GM12872 (cell line): ENCODE measurements around the gene CDHR1.

Experiments
- TF ChIP-seq, protein P1 (sequence below): IDR thresholded peaks from 3 replicates; pipeline ENCODE4 v1.5.1; 2011; ENCODE audit warnings: low read depth, mild to moderate bottlenecking, low read length, moderate library complexity; ENCODE audit not compliant: insufficient read depth

Gene CDHR1

DNA sequence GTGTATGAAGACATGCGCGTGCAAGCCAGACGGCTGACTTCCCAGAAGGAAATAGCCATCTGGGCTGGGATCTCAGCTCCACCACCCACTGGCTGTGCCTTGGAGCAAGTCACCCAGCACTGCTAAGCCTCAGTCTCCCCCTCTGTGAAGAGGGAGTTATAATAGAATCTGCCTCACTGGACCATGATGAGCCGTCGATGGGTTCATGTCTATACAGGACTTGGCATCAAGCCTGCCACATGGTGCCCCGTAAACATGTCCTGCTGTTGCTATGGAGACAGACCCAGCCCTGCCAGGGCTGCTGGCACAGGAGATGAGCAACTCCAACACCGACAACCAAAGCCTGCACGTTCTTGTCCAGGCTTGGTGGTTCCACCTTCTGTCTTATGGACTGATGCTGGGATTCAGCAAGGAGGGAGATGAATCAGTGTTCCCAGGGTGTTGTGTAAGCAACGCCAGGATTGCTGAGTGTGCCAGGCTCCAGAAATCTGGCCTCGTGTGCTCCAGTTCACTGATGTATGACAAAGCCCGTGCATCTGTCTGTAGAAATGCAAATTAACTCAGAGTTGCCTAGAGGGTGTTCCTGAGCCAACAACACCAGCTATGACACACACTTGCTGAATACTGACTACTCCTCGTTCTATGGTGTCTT is 15.2 kb upstream of the CDHR1 start:
- TF ChIP-seq, protein P1, sequence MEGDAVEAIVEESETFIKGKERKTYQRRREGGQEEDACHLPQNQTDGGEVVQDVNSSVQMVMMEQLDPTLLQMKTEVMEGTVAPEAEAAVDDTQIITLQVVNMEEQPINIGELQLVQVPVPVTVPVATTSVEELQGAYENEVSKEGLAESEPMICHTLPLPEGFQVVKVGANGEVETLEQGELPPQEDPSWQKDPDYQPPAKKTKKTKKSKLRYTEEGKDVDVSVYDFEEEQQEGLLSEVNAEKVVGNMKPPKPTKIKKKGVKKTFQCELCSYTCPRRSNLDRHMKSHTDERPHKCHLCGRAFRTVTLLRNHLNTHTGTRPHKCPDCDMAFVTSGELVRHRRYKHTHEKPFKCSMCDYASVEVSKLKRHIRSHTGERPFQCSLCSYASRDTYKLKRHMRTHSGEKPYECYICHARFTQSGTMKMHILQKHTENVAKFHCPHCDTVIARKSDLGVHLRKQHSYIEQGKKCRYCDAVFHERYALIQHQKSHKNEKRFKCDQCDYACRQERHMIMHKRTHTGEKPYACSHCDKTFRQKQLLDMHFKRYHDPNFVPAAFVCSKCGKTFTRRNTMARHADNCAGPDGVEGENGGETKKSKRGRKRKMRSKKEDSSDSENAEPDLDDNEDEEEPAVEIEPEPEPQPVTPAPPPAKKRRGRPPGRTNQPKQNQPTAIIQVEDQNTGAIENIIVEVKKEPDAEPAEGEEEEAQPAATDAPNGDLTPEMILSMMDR, result no peak

DNA sequence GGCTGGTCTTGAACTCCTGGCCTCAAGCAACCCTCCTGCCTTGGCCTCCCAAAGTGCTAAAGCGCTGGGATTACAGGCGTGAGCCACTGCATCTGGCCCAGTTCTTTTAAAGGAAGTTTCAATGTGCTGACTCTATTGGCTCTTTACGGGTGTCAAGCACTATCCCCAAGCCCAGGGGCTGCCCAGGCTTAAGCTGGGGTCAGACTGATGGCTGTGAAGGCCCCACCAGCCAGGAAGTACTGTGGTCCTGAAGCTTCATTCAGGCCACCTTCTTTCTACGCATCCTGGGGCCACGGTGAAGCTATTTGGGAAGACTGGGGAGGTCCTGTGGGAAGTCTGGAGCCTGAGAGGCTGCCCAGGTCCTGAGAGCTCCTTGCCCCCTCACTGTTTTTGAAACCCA is 12.7 kb upstream of the CDHR1 start:
- TF ChIP-seq, protein P1, result no peak

DNA sequence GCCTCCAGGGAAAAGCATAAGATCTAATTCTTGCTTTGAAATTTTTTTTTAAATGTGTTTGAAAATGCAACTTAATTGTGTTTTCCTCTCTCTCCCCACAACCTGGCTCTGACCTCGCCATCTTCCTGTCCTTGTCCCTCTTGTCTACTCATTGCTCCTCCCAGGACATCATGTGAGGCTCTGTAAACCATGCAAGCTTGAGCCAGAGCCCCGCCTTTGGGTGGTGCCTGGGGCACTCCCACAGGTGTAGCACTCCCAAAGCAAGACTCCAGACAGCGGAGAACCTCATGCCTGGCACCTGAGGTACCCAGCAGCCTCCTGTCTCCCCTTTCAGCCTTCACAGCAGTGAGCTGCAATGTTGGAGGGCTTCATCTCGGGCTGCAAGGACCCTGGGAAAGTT is 9.8 kb upstream of the CDHR1 start:
- TF ChIP-seq, protein P1, result no peak

DNA sequence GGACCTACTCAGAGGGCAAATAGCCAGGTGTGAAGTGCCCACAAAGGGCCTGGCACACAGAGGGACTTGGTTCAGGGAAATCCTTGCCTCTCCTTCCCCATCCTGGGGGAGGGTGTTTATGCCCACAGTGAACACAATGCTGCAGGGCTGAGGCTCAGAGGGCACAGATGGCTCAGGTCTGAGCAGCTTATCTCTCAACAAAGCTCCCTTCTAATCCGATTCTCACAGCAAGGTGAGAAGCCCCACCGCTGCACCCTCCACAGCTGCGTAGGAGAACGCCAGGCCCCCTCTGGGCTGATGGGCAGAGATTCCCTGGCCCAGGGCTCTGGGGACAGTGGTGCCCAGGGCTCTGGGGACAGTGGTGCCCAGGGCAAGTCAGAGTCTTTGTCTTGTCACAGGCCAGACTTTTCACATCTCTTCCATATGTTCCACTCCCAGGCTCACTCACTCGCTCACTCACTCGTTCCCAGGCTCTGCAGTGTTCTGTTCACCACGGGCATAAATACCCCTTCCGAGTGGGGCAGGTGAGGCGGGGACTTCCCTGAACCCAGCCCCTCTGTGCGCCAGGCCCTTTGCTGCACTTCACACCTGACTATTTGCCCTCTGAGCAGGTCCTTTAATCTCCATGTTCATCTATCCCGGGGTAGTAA is 8.7 kb upstream of the CDHR1 start:
- TF ChIP-seq, protein P1, result no peak

DNA sequence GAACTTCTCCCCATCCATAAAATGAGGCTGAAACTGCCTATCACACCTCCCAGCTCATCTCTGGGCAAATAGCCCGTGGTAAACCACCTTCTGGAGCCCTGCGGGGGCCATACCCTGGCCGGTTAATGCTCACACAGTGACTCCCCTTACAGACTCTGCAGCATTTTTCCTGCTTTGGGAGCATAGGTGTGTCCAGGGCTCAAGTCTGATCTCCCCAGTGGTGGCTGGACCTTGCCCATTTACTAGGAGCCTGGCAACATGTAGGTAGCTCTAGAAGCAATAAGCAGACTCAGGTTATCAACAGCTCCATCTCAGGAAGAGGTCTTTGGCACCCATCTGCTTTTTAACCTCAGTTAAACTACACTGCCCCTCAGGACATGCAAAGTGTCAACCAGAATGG is 5.5 kb upstream of the CDHR1 start:
- TF ChIP-seq, protein P1, result no peak

DNA sequence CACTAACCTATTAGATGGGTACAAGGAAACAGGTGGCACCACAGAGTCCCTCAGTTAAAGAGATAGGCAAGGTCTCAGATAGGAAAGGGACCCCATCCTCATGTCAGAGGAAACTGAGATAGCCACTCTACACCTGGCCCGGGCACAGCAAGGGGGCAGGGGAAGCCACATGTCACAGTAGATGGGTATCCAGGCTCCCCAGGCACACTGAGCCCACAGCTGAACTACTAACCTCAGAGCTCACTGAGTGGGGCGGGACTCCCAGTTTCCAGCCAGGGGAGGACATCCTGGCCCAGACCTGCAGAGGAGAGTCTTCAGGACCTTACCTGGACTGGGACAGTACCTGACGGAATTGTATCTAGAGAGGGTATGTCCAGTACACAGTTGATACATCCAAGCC is 3.7 kb upstream of the CDHR1 start:
- TF ChIP-seq, protein P1, result no peak

DNA sequence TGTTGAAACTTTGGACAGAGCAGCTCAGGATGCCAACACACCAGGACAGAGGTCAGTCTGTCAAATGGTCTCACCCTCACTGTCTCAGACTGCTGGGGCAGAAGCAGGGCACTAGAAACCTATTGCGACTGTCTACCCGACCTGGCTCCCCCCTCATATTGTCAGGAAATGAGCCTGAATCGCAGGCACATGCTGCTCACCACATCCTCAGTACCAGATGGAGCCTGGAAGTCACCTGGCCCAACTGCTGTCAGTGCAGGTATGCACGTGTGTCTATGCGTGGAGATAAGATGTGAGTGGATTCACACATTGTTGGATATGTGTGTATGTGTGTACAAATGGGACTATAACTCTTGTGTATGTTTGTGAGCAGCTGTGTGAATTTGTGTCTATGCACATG is 3.2 kb upstream of the CDHR1 start:
- TF ChIP-seq, protein P1, result no peak
